ENCODE results near the gene VWC2L.

VWC2L gene

GRCh38 chr2:214465363-214466146 is 54.7 kb downstream of the VWC2L start:
- peaks cover 0 to 12% (median 0%) of the 10 kb centered on the region in 5 donors for H3K9me3 ChIP-seq (ENCODE audit: control insufficient read depth in 5 of 5, low read length in 5 of 5)
- H3K27me3 ChIP-seq (ENCODE audit: control insufficient read depth in 5 of 5, insufficient read depth in 4 of 5, low read length in 5 of 5) = no peaks in the 10 kb centered on the region
- no peak overlapping the region for H3K27ac ChIP-seq (ENCODE audit: low read depth, low read length)

GRCh38 chr2:214469728-214470127 is 58.9 kb downstream of the VWC2L start:
- H3K27ac ChIP-seq (ENCODE audit: low read depth, low read length) = no peak overlapping the region
- no peaks in the 10 kb centered on the region for H3K27me3 ChIP-seq (ENCODE audit: control insufficient read depth in 5 of 5, insufficient read depth in 4 of 5, low read length in 5 of 5)
- H3K9ac ChIP-seq (ENCODE audit: low read length in 5 of 5) = no peak overlapping the region
- H3K4me1 ChIP-seq (ENCODE audit: control insufficient read depth in 5 of 5, insufficient read depth in 5 of 5, low read length in 5 of 5) = peaks cover 0 to 8% (median 7%) of the 10 kb centered on the region in 5 donors
- H3K4me3 ChIP-seq (ENCODE audit: low read depth in 1 of 5, low read length in 5 of 5) = no peak overlapping the region
- no peaks in the 10 kb centered on the region for H3K9me3 ChIP-seq (ENCODE audit: control insufficient read depth in 5 of 5, low read length in 5 of 5)
- no peaks in the 10 kb centered on the region for H3K36me3 ChIP-seq (ENCODE audit: control insufficient read depth in 5 of 5, insufficient read depth in 5 of 5, low read length in 5 of 5)

More at GRCh38 chr2:214465363-214466146, 54.7 kb downstream of the VWC2L start:
- Histone ChIP-seq H3K36me3 (ENCODE audit: control insufficient read depth in 5 of 5, insufficient read depth in 5 of 5, low read length in 5 of 5) (no peaks in the 10 kb centered on the region), H3K4me1 (ENCODE audit: control insufficient read depth in 5 of 5, insufficient read depth in 5 of 5, low read length in 5 of 5) (peaks cover 0 to 8% (median 7%) of the 10 kb centered on the region in 5 donors), H3K4me3 (ENCODE audit: low read depth in 1 of 5, low read length in 5 of 5) (no peak overlapping the region), H3K9ac (ENCODE audit: low read length in 5 of 5) (no peak overlapping the region)

GRCh38 chr2:214471382-214471781 is 60.5 kb downstream of the VWC2L start:
- Histone ChIP-seq H3K4me3 (ENCODE audit: low read depth in 1 of 5, low read length in 5 of 5) (no peak overlapping the region), H3K4me1 (ENCODE audit: control insufficient read depth in 5 of 5, insufficient read depth in 5 of 5, low read length in 5 of 5) (no peaks in the 10 kb centered on the region), H3K9me3 (ENCODE audit: control insufficient read depth in 5 of 5, low read length in 5 of 5) (no peaks in the 10 kb centered on the region), H3K27ac (ENCODE audit: low read depth, low read length) (no peak overlapping the region), H3K9ac (ENCODE audit: low read length in 5 of 5) (no peak overlapping the region), H3K36me3 (ENCODE audit: control insufficient read depth in 5 of 5, insufficient read depth in 5 of 5, low read length in 5 of 5) (no peaks in the 10 kb centered on the region), H3K27me3 (ENCODE audit: control insufficient read depth in 5 of 5, insufficient read depth in 4 of 5, low read length in 5 of 5) (no peaks in the 10 kb centered on the region)

GRCh38 chr2:214471990-214472389 is 61.1 kb downstream of the VWC2L start:
- Histone ChIP-seq H3K4me1 (ENCODE audit: control insufficient read depth in 5 of 5, insufficient read depth in 5 of 5, low read length in 5 of 5) (no peaks in the 10 kb centered on the region), H3K27me3 (ENCODE audit: control insufficient read depth in 5 of 5, insufficient read depth in 4 of 5, low read length in 5 of 5) (no peaks in the 10 kb centered on the region), H3K9me3 (ENCODE audit: control insufficient read depth in 5 of 5, low read length in 5 of 5) (no peaks in the 10 kb centered on the region), H3K4me3 (ENCODE audit: low read depth in 1 of 5, low read length in 5 of 5) (no peak overlapping the region), H3K9ac (ENCODE audit: low read length in 5 of 5) (no peak overlapping the region), H3K36me3 (ENCODE audit: control insufficient read depth in 5 of 5, insufficient read depth in 5 of 5, low read length in 5 of 5) (no peaks in the 10 kb centered on the region), H3K27ac (ENCODE audit: low read depth, low read length) (no peak overlapping the region)

- peaks cover 0 to 3% (median 0%) of the 10 kb centered on the region in 5 donors for H3K4me1 ChIP-seq (ENCODE audit: control insufficient read depth in 5 of 5, insufficient read depth in 5 of 5, low read length in 5 of 5)
- H3K9me3 ChIP-seq (ENCODE audit: control insufficient read depth in 5 of 5, low read length in 5 of 5) = no peaks in the 10 kb centered on the region
- no peaks in the 10 kb centered on the region for H3K27me3 ChIP-seq (ENCODE audit: control insufficient read depth in 5 of 5, insufficient read depth in 4 of 5, low read length in 5 of 5)
- H3K36me3 ChIP-seq (ENCODE audit: control insufficient read depth in 5 of 5, insufficient read depth in 5 of 5, low read length in 5 of 5) = no peaks in the 10 kb centered on the region
- no peak overlapping the region for H3K4me3 ChIP-seq (ENCODE audit: low read depth in 1 of 5, low read length in 5 of 5)
- H3K9ac ChIP-seq (ENCODE audit: low read length in 5 of 5) = no peak overlapping the region
- H3K27ac ChIP-seq (ENCODE audit: low read depth, low read length) = no peak overlapping the region
Observed at GRCh38 chr2:214477305-214477704, 66.5 kb downstream of the VWC2L start.

GRCh38 chr2:214481204-214481603 is 70.3 kb downstream of the VWC2L start:
- Histone ChIP-seq H3K4me1 (ENCODE audit: control insufficient read depth in 5 of 5, insufficient read depth in 5 of 5, low read length in 5 of 5) (peaks cover 0 to 5% (median 0%) of the 10 kb centered on the region in 5 donors), H3K36me3 (ENCODE audit: control insufficient read depth in 5 of 5, insufficient read depth in 5 of 5, low read length in 5 of 5) (no peaks in the 10 kb centered on the region), H3K27me3 (ENCODE audit: control insufficient read depth in 5 of 5, insufficient read depth in 4 of 5, low read length in 5 of 5) (no peaks in the 10 kb centered on the region), H3K27ac (ENCODE audit: low read depth, low read length) (no peak overlapping the region), H3K9me3 (ENCODE audit: control insufficient read depth in 5 of 5, low read length in 5 of 5) (no peaks in the 10 kb centered on the region), H3K4me3 (ENCODE audit: low read depth in 1 of 5, low read length in 5 of 5) (no peak overlapping the region), H3K9ac (ENCODE audit: low read length in 5 of 5) (no peak overlapping the region)

- Histone ChIP-seq H3K9ac (ENCODE audit: low read length in 5 of 5) (no peak overlapping the region), H3K4me3 (ENCODE audit: low read depth in 1 of 5, low read length in 5 of 5) (no peak overlapping the region), H3K27me3 (ENCODE audit: control insufficient read depth in 5 of 5, insufficient read depth in 4 of 5, low read length in 5 of 5) (no peaks in the 10 kb centered on the region), H3K36me3 (ENCODE audit: control insufficient read depth in 5 of 5, insufficient read depth in 5 of 5, low read length in 5 of 5) (no peaks in the 10 kb centered on the region), H3K9me3 (ENCODE audit: control insufficient read depth in 5 of 5, low read length in 5 of 5) (no peaks in the 10 kb centered on the region), H3K27ac (ENCODE audit: low read depth, low read length) (no peak overlapping the region), H3K4me1 (ENCODE audit: control insufficient read depth in 5 of 5, insufficient read depth in 5 of 5, low read length in 5 of 5) (peaks cover 0 to 5% (median 0%) of the 10 kb centered on the region in 5 donors)
Observed at GRCh38 chr2:214482728-214483127, 71.9 kb downstream of the VWC2L start.

GRCh38 chr2:214484239-214484638 is 73.4 kb downstream of the VWC2L start:
- no peak overlapping the region for H3K9ac ChIP-seq (ENCODE audit: low read length in 5 of 5)
- peaks cover 0 to 5% (median 0%) of the 10 kb centered on the region in 5 donors for H3K4me1 ChIP-seq (ENCODE audit: control insufficient read depth in 5 of 5, insufficient read depth in 5 of 5, low read length in 5 of 5)
- H3K27me3 ChIP-seq (ENCODE audit: control insufficient read depth in 5 of 5, insufficient read depth in 4 of 5, low read length in 5 of 5) = no peaks in the 10 kb centered on the region
- no peak overlapping the region for H3K27ac ChIP-seq (ENCODE audit: low read depth, low read length)
- H3K9me3 ChIP-seq (ENCODE audit: control insufficient read depth in 5 of 5, low read length in 5 of 5) = no peaks in the 10 kb centered on the region
- H3K36me3 ChIP-seq (ENCODE audit: control insufficient read depth in 5 of 5, insufficient read depth in 5 of 5, low read length in 5 of 5) = no peaks in the 10 kb centered on the region
- no peak overlapping the region for H3K4me3 ChIP-seq (ENCODE audit: low read depth in 1 of 5, low read length in 5 of 5)

GRCh38 chr2:214484701-214485100 is 73.8 kb downstream of the VWC2L start:
- Histone ChIP-seq H3K9me3 (ENCODE audit: control insufficient read depth in 5 of 5, low read length in 5 of 5) (no peaks in the 10 kb centered on the region), H3K4me3 (ENCODE audit: low read depth in 1 of 5, low read length in 5 of 5) (no peak overlapping the region), H3K27me3 (ENCODE audit: control insufficient read depth in 5 of 5, insufficient read depth in 4 of 5, low read length in 5 of 5) (no peaks in the 10 kb centered on the region), H3K4me1 (ENCODE audit: control insufficient read depth in 5 of 5, insufficient read depth in 5 of 5, low read length in 5 of 5) (peaks cover 0 to 5% (median 0%) of the 10 kb centered on the region in 5 donors), H3K27ac (ENCODE audit: low read depth, low read length) (no peak overlapping the region), H3K9ac (ENCODE audit: low read length in 5 of 5) (no peak overlapping the region), H3K36me3 (ENCODE audit: control insufficient read depth in 5 of 5, insufficient read depth in 5 of 5, low read length in 5 of 5) (no peaks in the 10 kb centered on the region)

GRCh38 chr2:214489181-214489580 is 78.3 kb downstream of the VWC2L start:
- Histone ChIP-seq H3K4me3 (ENCODE audit: low read depth in 1 of 5, low read length in 5 of 5) (no peak overlapping the region), H3K27me3 (ENCODE audit: control insufficient read depth in 5 of 5, insufficient read depth in 4 of 5, low read length in 5 of 5) (no peaks in the 10 kb centered on the region), H3K27ac (ENCODE audit: low read depth, low read length) (no peak overlapping the region), H3K9me3 (ENCODE audit: control insufficient read depth in 5 of 5, low read length in 5 of 5) (peaks cover 0 to 11% (median 0%) of the 10 kb centered on the region in 5 donors), H3K4me1 (ENCODE audit: control insufficient read depth in 5 of 5, insufficient read depth in 5 of 5, low read length in 5 of 5) (no peaks in the 10 kb centered on the region), H3K36me3 (ENCODE audit: control insufficient read depth in 5 of 5, insufficient read depth in 5 of 5, low read length in 5 of 5) (no peaks in the 10 kb centered on the region), H3K9ac (ENCODE audit: low read length in 5 of 5) (no peak overlapping the region)

Measured in subcutaneous abdominal adipose tissue (tissue), 5 donors.